Panc1 (cell line): ENCODE results near the gene AP2B1.

ENCODE experiments used
- POLR2AphosphoS5 ChIP-seq: IDR thresholded peaks from 2 replicates; pipeline ENCODE4 v1.6.1; 2012; ENCODE audit warnings: mild to moderate bottlenecking, low read depth, low read length, moderate library complexity
- TF ChIP-seq, protein P1 (sequence below): fragments of 450-650 bp; IDR thresholded peaks from 2 replicates; pipeline ENCODE4 v1.5.1; 2017; ENCODE audit warnings: mild to moderate bottlenecking
- TF ChIP-seq, protein P2 (sequence below), 2 experiments: IDR thresholded peaks; 2 replicates each; pipeline ENCODE4 v1.6.1; 2011 to 2012; ENCODE audit warnings: low read depth in 2 of 2, control low read depth in 1 of 2, low read length in 1 of 2, mild to moderate bottlenecking in 1 of 2, moderate library complexity in 1 of 2; ENCODE audit not compliant: insufficient read depth in 1 of 2

DNA sequence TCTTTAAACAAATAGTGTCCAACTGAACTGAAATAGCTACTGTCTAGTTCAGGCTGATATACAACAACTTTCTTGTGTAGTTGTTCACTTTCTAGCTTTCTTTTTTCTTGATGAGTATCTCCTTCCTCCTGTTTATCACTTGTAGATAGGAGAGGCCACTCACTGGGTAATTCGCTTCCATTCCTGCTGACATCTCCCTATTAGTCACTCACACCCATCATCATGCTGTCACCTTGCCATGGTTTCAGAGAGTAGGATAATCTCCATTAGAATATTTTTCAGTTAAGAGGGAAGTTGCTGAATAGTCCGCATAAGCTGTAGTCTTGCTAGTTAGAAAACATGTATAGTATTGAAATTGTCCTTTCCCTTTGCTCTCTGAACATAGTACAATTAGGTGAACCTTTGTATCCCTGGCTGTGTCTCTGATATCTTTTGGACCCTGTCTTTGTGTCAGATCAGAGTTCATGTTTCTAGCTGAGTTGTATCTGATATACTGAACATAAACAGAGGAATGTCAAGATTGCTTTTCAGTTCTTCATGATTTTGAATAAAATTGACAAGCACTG, 79.9 kb downstream of the AP2B1 start:
- TF ChIP-seq, protein P1, sequence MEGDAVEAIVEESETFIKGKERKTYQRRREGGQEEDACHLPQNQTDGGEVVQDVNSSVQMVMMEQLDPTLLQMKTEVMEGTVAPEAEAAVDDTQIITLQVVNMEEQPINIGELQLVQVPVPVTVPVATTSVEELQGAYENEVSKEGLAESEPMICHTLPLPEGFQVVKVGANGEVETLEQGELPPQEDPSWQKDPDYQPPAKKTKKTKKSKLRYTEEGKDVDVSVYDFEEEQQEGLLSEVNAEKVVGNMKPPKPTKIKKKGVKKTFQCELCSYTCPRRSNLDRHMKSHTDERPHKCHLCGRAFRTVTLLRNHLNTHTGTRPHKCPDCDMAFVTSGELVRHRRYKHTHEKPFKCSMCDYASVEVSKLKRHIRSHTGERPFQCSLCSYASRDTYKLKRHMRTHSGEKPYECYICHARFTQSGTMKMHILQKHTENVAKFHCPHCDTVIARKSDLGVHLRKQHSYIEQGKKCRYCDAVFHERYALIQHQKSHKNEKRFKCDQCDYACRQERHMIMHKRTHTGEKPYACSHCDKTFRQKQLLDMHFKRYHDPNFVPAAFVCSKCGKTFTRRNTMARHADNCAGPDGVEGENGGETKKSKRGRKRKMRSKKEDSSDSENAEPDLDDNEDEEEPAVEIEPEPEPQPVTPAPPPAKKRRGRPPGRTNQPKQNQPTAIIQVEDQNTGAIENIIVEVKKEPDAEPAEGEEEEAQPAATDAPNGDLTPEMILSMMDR, result no peak
- TF ChIP-seq, protein P2, sequence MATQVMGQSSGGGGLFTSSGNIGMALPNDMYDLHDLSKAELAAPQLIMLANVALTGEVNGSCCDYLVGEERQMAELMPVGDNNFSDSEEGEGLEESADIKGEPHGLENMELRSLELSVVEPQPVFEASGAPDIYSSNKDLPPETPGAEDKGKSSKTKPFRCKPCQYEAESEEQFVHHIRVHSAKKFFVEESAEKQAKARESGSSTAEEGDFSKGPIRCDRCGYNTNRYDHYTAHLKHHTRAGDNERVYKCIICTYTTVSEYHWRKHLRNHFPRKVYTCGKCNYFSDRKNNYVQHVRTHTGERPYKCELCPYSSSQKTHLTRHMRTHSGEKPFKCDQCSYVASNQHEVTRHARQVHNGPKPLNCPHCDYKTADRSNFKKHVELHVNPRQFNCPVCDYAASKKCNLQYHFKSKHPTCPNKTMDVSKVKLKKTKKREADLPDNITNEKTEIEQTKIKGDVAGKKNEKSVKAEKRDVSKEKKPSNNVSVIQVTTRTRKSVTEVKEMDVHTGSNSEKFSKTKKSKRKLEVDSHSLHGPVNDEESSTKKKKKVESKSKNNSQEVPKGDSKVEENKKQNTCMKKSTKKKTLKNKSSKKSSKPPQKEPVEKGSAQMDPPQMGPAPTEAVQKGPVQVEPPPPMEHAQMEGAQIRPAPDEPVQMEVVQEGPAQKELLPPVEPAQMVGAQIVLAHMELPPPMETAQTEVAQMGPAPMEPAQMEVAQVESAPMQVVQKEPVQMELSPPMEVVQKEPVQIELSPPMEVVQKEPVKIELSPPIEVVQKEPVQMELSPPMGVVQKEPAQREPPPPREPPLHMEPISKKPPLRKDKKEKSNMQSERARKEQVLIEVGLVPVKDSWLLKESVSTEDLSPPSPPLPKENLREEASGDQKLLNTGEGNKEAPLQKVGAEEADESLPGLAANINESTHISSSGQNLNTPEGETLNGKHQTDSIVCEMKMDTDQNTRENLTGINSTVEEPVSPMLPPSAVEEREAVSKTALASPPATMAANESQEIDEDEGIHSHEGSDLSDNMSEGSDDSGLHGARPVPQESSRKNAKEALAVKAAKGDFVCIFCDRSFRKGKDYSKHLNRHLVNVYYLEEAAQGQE (IDR thresholded peaks at IDR 0.05; ENCODE audit: insufficient read depth in 1 of 2, low read depth in 2 of 2, low read length in 1 of 2), result no peak
- no peak for TF ChIP-seq POLR2AphosphoS5
